Esophagus squamous epithelium (tissue), 5 donors: ENCODE results near the gene TM7SF3. TPM values are rescaled to one million over a fixed set of nuclear protein-coding genes. Genes with fewer than 3 reads are reported as not detected.

Source experiments
- DNase-seq: peaks from one replicate; lab custom pipeline; 2025; lab: John Stamatoyannopoulos, UW
- H3K27ac ChIP-seq, 4 donors: fragments of 200-600 bp; sonication (generic); one replicate each; pipeline ENCODE4 v1.5.1; 2016 to 2019; ENCODE audit warnings: mild to moderate bottlenecking in 1 of 4
- H3K27me3 ChIP-seq, 4 donors: fragments of 200-600 bp; sonication (generic); 1 replicate in 3 of 4; 2 replicates in 1 of 4; pipeline versions ENCODE4 v1.5.1 to v1.6.0; 2017 to 2021; ENCODE audit warnings: antibody characterized with exemption in 1 of 4
- H3K36me3 ChIP-seq, 3 donors: fragments of 200-600 bp; sonication (generic); one replicate each; pipeline ENCODE4 v1.5.1; 2016 to 2019
- H3K4me1 ChIP-seq, 3 donors: fragments of 200-600 bp; sonication (generic); one replicate each; pipeline ENCODE4 v1.5.1; 2017 to 2019
- H3K4me3 ChIP-seq, 4 donors: fragments of 200-600 bp; sonication (generic); 1 replicate in 3 of 4; 2 replicates in 1 of 4; pipeline ENCODE4 v1.5.1; 2016 to 2019; ENCODE audit warnings: mild to moderate bottlenecking in 2 of 4, moderate library complexity in 1 of 4
- H3K9me3 ChIP-seq, 3 donors: fragments of 200-600 bp; sonication (generic); one replicate each; pipeline ENCODE4 v1.5.1; 2016 to 2019
- CTCF ChIP-seq, 6 experiments: fragments of 450-650 bp in 4 of 6; fragments of 200-600 bp in 2 of 6; sonication (generic) in 2 of 6; IDR thresholded peaks; one replicate each; pipeline ENCODE4 v1.5.1; 2016 to 2019; ENCODE audit warnings: antibody characterized with exemption in 6 of 6, mild to moderate bottlenecking in 4 of 6, moderate library complexity in 4 of 6
- POLR2A ChIP-seq, 4 donors: fragments of 450-650 bp; IDR thresholded peaks; one replicate each; pipeline ENCODE4 v1.6.1; 2017; ENCODE audit warnings: antibody characterized with exemption in 4 of 4, mild to moderate bottlenecking in 4 of 4, moderate library complexity in 3 of 4
- WGBS, 2 donors: methylation state at CpG; one replicate each; pipeline ENCODE4 v1.1.5; 2018; 5-methylcytosine and 5-hydroxymethylcytosine counted together
- intact Hi-C: fragments of 100-400 bp; cut with DNase I; formaldehyde crosslinking; loops from one replicate; pipeline ENCODE4 v1.15.0; 2022
- total RNA-seq, 4 donors: library from RNA; depleted of rRNA; stranded (reverse); fragments of >200 nt; gene quantifications; one replicate each; pipeline ENCODE4 v1.1.0, GENCODE V29; 2016
- donor health status: DM: yes; HTN: yes; CAD: no.

Gene TM7SF3
- total RNA-seq, 4 donors from 2014 or later = 58.2 to 122 (median 78.3) TPM

GRCh38 chr12:26929590-26929989 is 84.6 kb downstream of the TM7SF3 start:
- Histone ChIP-seq H3K27ac (no peak overlapping the region), H3K36me3 (peaks cover 0 to 81% (median 3%) of the 10 kb centered on the region in 3 donors), H3K9me3 (no peaks in the 10 kb centered on the region), H3K4me1 (peaks cover 0 to 3% (median 0%) of the 10 kb centered on the region in 3 donors), H3K27me3 (no peaks in the 10 kb centered on the region), H3K4me3 (no peak overlapping the region)
- intact Hi-C loops = no loop called here
- no peak for DNase-seq
- no peak for TF ChIP-seq POLR2A (IDR thresholded peaks at IDR 0.05)
- no peak for TF ChIP-seq CTCF (IDR thresholded peaks at IDR 0.05)
- WGBS, 2 donors = 93 to 94% methylated on average over 2 of the region's 2 CpGs

DNA sequence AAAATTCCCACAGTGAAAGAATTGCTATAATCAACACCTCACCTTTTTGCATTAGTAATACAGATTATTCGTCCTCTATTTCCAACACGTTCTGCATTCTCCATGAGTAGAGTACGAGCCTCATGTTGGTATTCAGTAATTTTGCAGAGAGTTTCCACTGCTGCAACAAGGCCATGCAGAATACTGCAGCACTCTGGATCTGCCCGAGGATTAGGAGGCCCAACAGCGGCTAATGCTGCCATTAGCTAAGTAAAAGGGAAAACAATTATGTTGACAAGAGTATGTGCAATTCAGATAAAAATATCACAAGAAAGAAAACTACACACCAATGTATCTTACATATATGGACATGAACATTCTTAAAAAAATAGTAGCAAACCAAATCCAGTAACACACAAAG is 85.5 kb downstream of the TM7SF3 start:
- H3K27ac ChIP-seq = no peak overlapping the region
- no peaks in the 10 kb centered on the region for H3K9me3 ChIP-seq
- no peaks in the 10 kb centered on the region for H3K27me3 ChIP-seq
- WGBS, 2 donors = 92 to 95% methylated on average over 4 to 5 of the region's 5 CpGs
- no peak for DNase-seq
- TF ChIP-seq CTCF (IDR thresholded peaks at IDR 0.05) (no peak), POLR2A (IDR thresholded peaks at IDR 0.05) (no peak)
- H3K4me1 ChIP-seq = no peaks in the 10 kb centered on the region
- peaks cover 0 to 84% (median 3%) of the 10 kb centered on the region in 3 donors for H3K36me3 ChIP-seq
- intact Hi-C loops = no loop called here
- H3K4me3 ChIP-seq = no peak overlapping the region

Other genes with a start within 250 kb of the TM7SF3 start
- gene ITPR2, start 181.2 kb downstream of the TM7SF3 start, total RNA-seq = 10 to 100 TPM; 30.7 to 49.3 (median 37.6) TPM
- gene INTS13, start 76.4 kb downstream of the TM7SF3 start, total RNA-seq = 10 to 100 TPM; 16.1 to 49.7 (median 28.6) TPM
- 10 to 100 TPM; 26.6 to 65.4 (median 41.3) TPM for gene FGFR1OP2, start 75.9 kb downstream of the TM7SF3 start, total RNA-seq
- gene MED21, start 8.2 kb upstream of the TM7SF3 start, total RNA-seq = 10 to 100 TPM; 38.0 to 65.0 (median 55.1) TPM
- gene C12orf71, start 68.2 kb upstream of the TM7SF3 start, total RNA-seq = not detected
- 10 to 100 TPM; 15.6 to 53.2 (median 28.0) TPM for gene STK38L, start 229.9 kb upstream of the TM7SF3 start, total RNA-seq